Measurements from ENCODE around the gene P3H3. TPM values are rescaled to one million over a fixed set of nuclear protein-coding genes. Genes with fewer than 3 reads are reported as not detected.

P3H3 gene
- total RNA-seq, 5 donors from 2014 or later (not counting 1 experiment from before 2014, with no cell fraction given), result 4.7 to 9.8 (median 8.0) TPM

DNA sequence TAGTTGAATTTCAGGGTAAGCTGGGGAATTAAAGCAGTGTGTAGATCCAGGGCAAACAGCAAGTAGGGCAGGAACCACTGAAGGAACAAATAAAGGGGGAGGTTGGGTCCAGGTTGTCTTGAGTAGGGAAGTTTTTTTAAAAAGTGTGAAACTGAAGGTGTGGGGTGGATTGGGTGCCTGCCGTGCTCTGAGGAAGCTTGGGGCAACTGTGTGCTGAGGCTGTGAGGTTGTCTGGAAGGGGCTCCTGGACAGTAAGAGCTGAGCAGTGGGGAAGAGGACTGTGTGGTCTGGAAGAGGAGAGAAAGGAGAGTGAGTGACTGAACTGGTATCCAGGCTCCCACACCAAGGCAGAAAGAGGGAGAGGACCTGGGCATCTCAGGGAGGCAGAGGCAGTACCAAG, 17.4 kb upstream of the P3H3 start:
- H3K27me3 ChIP-seq (replicated peaks in 1 of 2; ENCODE audit: control insufficient read depth in 2 of 2, extremely low read depth in 1 of 2, insufficient read depth in 2 of 2, low read length in 1 of 2), result no peaks in the 10 kb centered on the region
- H3K36me3 Mint-ChIP-seq, result peaks cover 9% of the 10 kb centered on the region
- H3K27me3 Mint-ChIP-seq, result no peaks in the 10 kb centered on the region
- CTCF ChIA-PET, result interaction anchor here (0.6 to 0.8 kb wide), 6 partner anchors 12 to 369 kb away, joined by 3 to 8 read pairs (median 4); no protein-coding TSS in a partner anchor
- H3K9me3 Mint-ChIP-seq, result no peaks in the 10 kb centered on the region
- H3K4me3 Mint-ChIP-seq, result no peak overlapping the region
- POLR2A ChIA-PET, result no interaction called here
- no peak overlapping the region for H3K27ac ChIP-seq (ENCODE audit: low read length)
- DNase-seq (no peak), ATAC-seq (replicated peaks in 1 of 4) (no peak)
- 70% methylated on average over 1 of the region's 1 CpG for WGBS (ENCODE audit: insufficient coverage)
- no peaks in the 10 kb centered on the region for H3K4me1 ChIP-seq (ENCODE audit: control insufficient read depth in 1 of 2, extremely low read depth in 1 of 2, insufficient read depth in 2 of 2, low read length in 2 of 2)
- H3K4me1 Mint-ChIP-seq, result peaks cover 12 to 18% (median 16%) of the 10 kb centered on the region in 3 donors
- H3K36me3 ChIP-seq (ENCODE audit: control insufficient read depth in 2 of 2, extremely low read depth in 1 of 2, insufficient read depth in 1 of 2, low read length in 1 of 2), result peaks cover 16 to 25% of the 10 kb centered on the region in 2 donors
- H3K27ac Mint-ChIP-seq, result peak overlapping the region; percentile 30 to 84
- no peaks in the 10 kb centered on the region for H3K9me3 ChIP-seq
- H3K4me3 ChIP-seq (ENCODE audit: control insufficient read depth in 1 of 2, extremely low read depth in 1 of 2, low read length in 1 of 2), result no peak overlapping the region

- WGBS (ENCODE audit: insufficient coverage), result no CpG with 5 or more reads among the region's 4 CpGs
- CTCF ChIA-PET, result interaction anchor here (0.6 to 1.5 kb wide), 8 partner anchors 17 to 434 kb away, joined by 3 to 5 read pairs (median 4); no protein-coding TSS in a partner anchor
- DNase-seq (no peak), ATAC-seq (replicated peaks in 1 of 4) (no peak)
- Mint-ChIP-seq H3K27ac (no peak overlapping the region), H3K4me1 (peaks cover 12 to 23% (median 16%) of the 10 kb centered on the region in 3 donors), H3K9me3 (no peaks in the 10 kb centered on the region), H3K36me3 (peaks cover 20% of the 10 kb centered on the region), H3K27me3 (no peaks in the 10 kb centered on the region), H3K4me3 (no peak overlapping the region)
- H3K9me3 ChIP-seq, result no peaks in the 10 kb centered on the region
- H3K4me3 ChIP-seq (ENCODE audit: control insufficient read depth in 1 of 2, extremely low read depth in 1 of 2, low read length in 1 of 2), result no peak overlapping the region
- no peaks in the 10 kb centered on the region for H3K27me3 ChIP-seq (replicated peaks in 1 of 2; ENCODE audit: control insufficient read depth in 2 of 2, extremely low read depth in 1 of 2, insufficient read depth in 2 of 2, low read length in 1 of 2)
- peaks cover 16 to 44% of the 10 kb centered on the region in 2 donors for H3K36me3 ChIP-seq (ENCODE audit: control insufficient read depth in 2 of 2, extremely low read depth in 1 of 2, insufficient read depth in 1 of 2, low read length in 1 of 2)
- H3K27ac ChIP-seq (ENCODE audit: low read length), result no peak overlapping the region
- POLR2A ChIA-PET, result interaction anchor here (0.5 to 0.7 kb wide), 6 partner anchors 8 to 260 kb away, joined by 3 to 8 read pairs (median 6); no protein-coding TSS in a partner anchor
- no peaks in the 10 kb centered on the region for H3K4me1 ChIP-seq (ENCODE audit: control insufficient read depth in 1 of 2, extremely low read depth in 1 of 2, insufficient read depth in 2 of 2, low read length in 2 of 2)
Measured at GRCh38 chr12:6813363-6813762, 14.8 kb upstream of the P3H3 start.

GRCh38 chr12:6816598-6816997, 11.6 kb upstream of the P3H3 start:
- Histone ChIP-seq H3K27me3 (replicated peaks in 1 of 2; ENCODE audit: control insufficient read depth in 2 of 2, extremely low read depth in 1 of 2, insufficient read depth in 2 of 2, low read length in 1 of 2) (peaks cover 0 to 11% of the 10 kb centered on the region in 2 experiments), H3K9me3 (no peaks in the 10 kb centered on the region), H3K36me3 (ENCODE audit: control insufficient read depth in 2 of 2, extremely low read depth in 1 of 2, insufficient read depth in 1 of 2, low read length in 1 of 2) (peaks cover 10 to 47% of the 10 kb centered on the region in 2 donors), H3K4me1 (ENCODE audit: control insufficient read depth in 1 of 2, extremely low read depth in 1 of 2, insufficient read depth in 2 of 2, low read length in 2 of 2) (peaks cover 3 to 13% of the 10 kb centered on the region in 2 experiments), H3K4me3 (ENCODE audit: control insufficient read depth in 1 of 2, extremely low read depth in 1 of 2, low read length in 1 of 2) (no peak overlapping the region), H3K27ac (ENCODE audit: low read length) (no peak overlapping the region)
- Mint-ChIP-seq H3K4me1 (peaks cover 7 to 17% (median 12%) of the 10 kb centered on the region in 3 donors), H3K9me3 (no peaks in the 10 kb centered on the region), H3K36me3 (peaks cover 23% of the 10 kb centered on the region), H3K4me3 (no peak overlapping the region), H3K27ac (no peak overlapping the region), H3K27me3 (peaks cover 0 to 7% of the 10 kb centered on the region in 2 donors)
- DNase-seq (no peak), ATAC-seq (replicated peaks in 1 of 4) (no peak)
- POLR2A ChIA-PET, result no interaction called here
- WGBS (ENCODE audit: insufficient coverage), result no CpG with 5 or more reads among the region's 3 CpGs
- CTCF ChIA-PET, result interaction anchor here in 1 of 2 donors (1.1 kb wide), 1 partner anchor 11 kb away, joined by 3 read pairs; no protein-coding TSS in a partner anchor

DNA sequence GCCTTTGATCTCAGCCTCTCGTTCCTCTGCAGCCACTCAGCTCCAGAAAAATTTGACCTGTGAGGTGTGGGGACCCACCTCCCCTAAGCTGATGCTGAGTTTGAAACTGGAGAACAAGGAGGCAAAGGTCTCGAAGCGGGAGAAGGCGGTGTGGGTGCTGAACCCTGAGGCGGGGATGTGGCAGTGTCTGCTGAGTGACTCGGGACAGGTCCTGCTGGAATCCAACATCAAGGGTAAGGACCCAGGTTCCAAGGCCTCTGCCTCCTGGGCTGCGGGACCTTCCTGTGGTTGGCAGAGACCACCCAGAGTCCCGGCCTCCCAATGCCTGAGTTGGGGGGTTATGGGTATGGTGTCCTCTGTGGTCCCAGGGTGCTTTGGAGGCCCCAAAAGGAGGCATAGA, 11.1 kb upstream of the P3H3 start:
- POLR2A ChIA-PET, result no interaction called here
- DNase-seq, result no peak
- peaks cover 0 to 7% of the 10 kb centered on the region in 2 donors for H3K27me3 Mint-ChIP-seq

GRCh38 chr12:6817662-6818157, 10.5 kb upstream of the P3H3 start:
- Mint-ChIP-seq H3K9me3 (no peaks in the 10 kb centered on the region), H3K36me3 (peaks cover 23% of the 10 kb centered on the region), H3K27me3 (peaks cover under 1 to 8% of the 10 kb centered on the region in 2 donors), H3K4me1 (peaks cover 12 to 27% (median 16%) of the 10 kb centered on the region in 3 donors), H3K4me3 (no peak overlapping the region), H3K27ac (no peak overlapping the region)
- H3K36me3 ChIP-seq (ENCODE audit: control insufficient read depth in 2 of 2, extremely low read depth in 1 of 2, insufficient read depth in 1 of 2, low read length in 1 of 2), result peaks cover 10 to 47% of the 10 kb centered on the region in 2 donors
- no peak overlapping the region for H3K4me3 ChIP-seq (ENCODE audit: control insufficient read depth in 1 of 2, extremely low read depth in 1 of 2, low read length in 1 of 2)
- ATAC-seq (replicated peaks in 1 of 4), result no peak
- ChIA-PET POLR2A (no interaction called here), CTCF (interaction anchor here in 1 of 2 donors (0.5 kb wide), 1 partner anchor 91 kb away, joined by 3 read pairs; no protein-coding TSS in a partner anchor)
- H3K27me3 ChIP-seq (replicated peaks in 1 of 2; ENCODE audit: control insufficient read depth in 2 of 2, extremely low read depth in 1 of 2, insufficient read depth in 2 of 2, low read length in 1 of 2), result peaks cover 0 to 21% of the 10 kb centered on the region in 2 experiments
- DNase-seq, result no peak
- H3K9me3 ChIP-seq, result no peaks in the 10 kb centered on the region
- H3K4me1 ChIP-seq (ENCODE audit: control insufficient read depth in 1 of 2, extremely low read depth in 1 of 2, insufficient read depth in 2 of 2, low read length in 2 of 2), result peaks cover 3 to 19% of the 10 kb centered on the region in 2 experiments
- 83% methylated on average over 16 of the region's 20 CpGs for WGBS (ENCODE audit: insufficient coverage)
- no peak overlapping the region for H3K27ac ChIP-seq (ENCODE audit: low read length)

More for the DNA sequence above, 11.1 kb upstream of the P3H3 start:
- H3K36me3 ChIP-seq (ENCODE audit: control insufficient read depth in 2 of 2, extremely low read depth in 1 of 2, insufficient read depth in 1 of 2, low read length in 1 of 2), result peaks cover 10 to 47% of the 10 kb centered on the region in 2 donors
- peaks cover 0 to 16% of the 10 kb centered on the region in 2 experiments for H3K27me3 ChIP-seq (replicated peaks in 1 of 2; ENCODE audit: control insufficient read depth in 2 of 2, extremely low read depth in 1 of 2, insufficient read depth in 2 of 2, low read length in 1 of 2)
- peaks cover 3 to 18% of the 10 kb centered on the region in 2 experiments for H3K4me1 ChIP-seq (ENCODE audit: control insufficient read depth in 1 of 2, extremely low read depth in 1 of 2, insufficient read depth in 2 of 2, low read length in 2 of 2)
- ATAC-seq (replicated peaks in 1 of 4), result no peak
- H3K4me3 ChIP-seq (ENCODE audit: control insufficient read depth in 1 of 2, extremely low read depth in 1 of 2, low read length in 1 of 2), result no peak overlapping the region
- H3K9me3 ChIP-seq, result no peaks in the 10 kb centered on the region
- Mint-ChIP-seq H3K36me3 (peaks cover 23% of the 10 kb centered on the region), H3K4me3 (no peak overlapping the region), H3K9me3 (no peaks in the 10 kb centered on the region), H3K4me1 (peaks cover 10 to 22% (median 15%) of the 10 kb centered on the region in 3 donors), H3K27ac (no peak overlapping the region)
- CTCF ChIA-PET, result interaction anchor here in 1 of 2 donors (1.1 kb wide), 1 partner anchor 11 kb away, joined by 3 read pairs; no protein-coding TSS in a partner anchor
- no peak overlapping the region for H3K27ac ChIP-seq (ENCODE audit: low read length)
- WGBS (ENCODE audit: insufficient coverage), result 94% methylated on average over 8 of the region's 8 CpGs

DNA sequence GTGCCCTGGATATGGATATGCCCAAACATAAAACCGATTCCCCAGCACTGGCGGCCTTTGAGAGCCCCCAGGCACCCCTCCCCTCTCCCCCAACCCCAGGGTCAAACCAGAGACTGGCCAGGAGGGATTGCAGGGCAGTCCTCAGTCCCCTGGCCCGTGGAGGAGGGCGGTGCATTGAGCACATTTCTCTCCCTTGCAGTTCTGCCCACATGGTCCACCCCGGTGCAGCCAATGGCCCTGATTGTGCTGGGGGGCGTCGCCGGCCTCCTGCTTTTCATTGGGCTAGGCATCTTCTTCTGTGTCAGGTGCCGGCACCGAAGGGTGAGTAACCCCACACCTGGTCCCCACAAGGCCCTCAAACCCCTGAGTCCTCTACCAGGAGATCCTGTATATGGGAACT, 10.0 kb upstream of the P3H3 start:
- no peaks in the 10 kb centered on the region for H3K9me3 Mint-ChIP-seq
- 90% methylated on average over 10 of the region's 10 CpGs for WGBS (ENCODE audit: insufficient coverage)
- peaks cover 12 to 30% (median 16%) of the 10 kb centered on the region in 3 donors for H3K4me1 Mint-ChIP-seq
- Histone ChIP-seq H3K4me3 (ENCODE audit: control insufficient read depth in 1 of 2, extremely low read depth in 1 of 2, low read length in 1 of 2) (no peak overlapping the region), H3K4me1 (ENCODE audit: control insufficient read depth in 1 of 2, extremely low read depth in 1 of 2, insufficient read depth in 2 of 2, low read length in 2 of 2) (peaks cover 3 to 19% of the 10 kb centered on the region in 2 experiments), H3K36me3 (ENCODE audit: control insufficient read depth in 2 of 2, extremely low read depth in 1 of 2, insufficient read depth in 1 of 2, low read length in 1 of 2) (peaks cover 10 to 47% of the 10 kb centered on the region in 2 donors), H3K27ac (ENCODE audit: low read length) (no peak overlapping the region), H3K27me3 (replicated peaks in 1 of 2; ENCODE audit: control insufficient read depth in 2 of 2, extremely low read depth in 1 of 2, insufficient read depth in 2 of 2, low read length in 1 of 2) (peaks cover 0 to 24% of the 10 kb centered on the region in 2 experiments), H3K9me3 (no peaks in the 10 kb centered on the region)
- peaks cover 4 to 14% of the 10 kb centered on the region in 2 donors for H3K27me3 Mint-ChIP-seq
- POLR2A ChIA-PET, result no interaction called here
- H3K36me3 Mint-ChIP-seq, result peaks cover 23% of the 10 kb centered on the region
- DNase-seq (no peak), ATAC-seq (replicated peaks in 1 of 4) (no peak)
- H3K27ac Mint-ChIP-seq, result no peak overlapping the region
- H3K4me3 Mint-ChIP-seq, result no peak overlapping the region
- CTCF ChIA-PET, result interaction anchor here in 1 of 2 donors (0.5 kb wide), 1 partner anchor 92 kb away, joined by 3 read pairs; no protein-coding TSS in a partner anchor
